GM19025 (cell line): Measurements from ENCODE around the gene MFNG.
"Not testable (repeated sequence)": the region's sequence is repeated elsewhere in the genome, so short reads cannot be mapped to it uniquely, and the experiment has no call there.

Experiments used
- ATAC-seq: cut with Tn5 transposase; IDR thresholded peaks from one replicate; pipeline ENCODE4 v1.9.1; 2021; ENCODE audit warnings: mild to moderate bottlenecking, low read depth, moderate library complexity; ENCODE audit not compliant: unreplicated experiment

MFNG gene

DNA sequence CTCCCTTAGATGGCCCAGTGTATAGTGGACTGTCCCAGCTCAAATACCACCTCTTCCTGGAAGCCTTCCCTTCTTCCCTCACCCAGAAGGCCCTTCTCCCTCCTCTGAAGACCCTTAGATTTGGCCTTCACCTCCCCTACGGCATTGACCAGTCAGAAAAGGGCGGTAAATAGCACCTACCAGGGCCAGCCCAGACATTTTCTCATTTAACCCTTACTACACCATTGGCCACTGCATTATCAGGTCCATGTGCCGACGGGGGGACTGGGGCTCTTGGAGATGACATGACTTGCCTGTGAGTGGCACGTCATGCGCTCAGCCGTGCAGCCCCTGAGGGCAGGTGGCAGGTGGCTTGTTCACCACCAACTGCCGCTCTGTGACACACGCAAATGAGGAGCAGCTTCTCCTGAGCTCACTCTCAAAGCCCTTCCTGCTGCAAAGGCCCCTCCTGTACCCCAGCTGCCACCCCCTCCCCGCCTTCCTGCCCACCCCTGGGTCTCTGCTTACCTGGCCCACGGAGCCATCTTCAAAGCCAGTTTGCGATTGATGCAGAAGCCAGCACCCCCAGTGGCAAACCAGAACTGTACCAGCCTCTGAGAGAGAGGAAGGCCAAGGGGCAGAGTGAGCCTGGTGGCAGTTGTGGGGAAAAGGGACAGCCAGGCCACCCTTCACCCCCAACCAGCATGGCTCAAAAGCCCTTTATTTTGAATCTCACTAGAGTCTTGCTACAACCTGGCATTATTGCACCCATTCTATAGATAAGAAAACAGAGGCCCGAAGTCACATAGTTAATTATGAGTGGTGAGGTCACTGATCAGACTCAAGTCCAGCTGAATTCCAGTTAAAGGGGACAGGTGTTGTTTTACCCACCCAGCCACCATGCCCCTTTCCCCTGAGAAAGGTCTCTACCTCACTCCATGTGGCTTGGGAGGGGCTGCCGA is 9.5 kb downstream of the MFNG start:
- ATAC-seq, result no peak

DNA sequence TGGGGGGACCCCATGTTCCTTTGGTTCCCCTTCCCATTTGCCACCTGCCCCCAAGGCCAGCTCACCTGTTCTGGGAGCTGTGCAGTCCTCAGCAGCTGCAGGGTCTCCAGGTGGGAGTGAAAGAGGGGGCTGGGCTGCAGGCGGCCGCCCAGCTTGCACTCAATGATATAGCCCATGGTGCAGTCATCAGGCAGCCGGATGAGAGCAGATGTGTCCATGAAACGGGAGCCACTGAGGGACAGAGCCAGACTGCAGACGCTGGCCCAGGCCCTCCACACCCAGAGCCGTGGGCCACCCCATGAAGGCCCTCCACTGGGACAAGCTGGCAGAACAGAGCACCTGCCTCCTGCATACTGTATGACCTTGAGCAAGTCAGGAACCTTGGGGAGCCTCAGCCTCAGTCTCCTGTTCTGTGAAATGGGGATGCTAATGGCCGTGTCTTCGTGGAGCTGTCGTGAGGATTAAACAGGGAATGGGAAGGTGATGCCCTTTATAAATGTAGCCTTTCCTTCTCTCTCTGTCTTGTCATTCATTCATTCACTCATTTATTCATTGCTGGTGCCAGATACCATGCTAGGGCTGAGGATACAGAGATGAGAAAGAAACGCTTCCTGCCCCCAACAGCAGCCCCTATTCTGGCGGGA is 11.6 kb downstream of the MFNG start:
- no peak for ATAC-seq

DNA sequence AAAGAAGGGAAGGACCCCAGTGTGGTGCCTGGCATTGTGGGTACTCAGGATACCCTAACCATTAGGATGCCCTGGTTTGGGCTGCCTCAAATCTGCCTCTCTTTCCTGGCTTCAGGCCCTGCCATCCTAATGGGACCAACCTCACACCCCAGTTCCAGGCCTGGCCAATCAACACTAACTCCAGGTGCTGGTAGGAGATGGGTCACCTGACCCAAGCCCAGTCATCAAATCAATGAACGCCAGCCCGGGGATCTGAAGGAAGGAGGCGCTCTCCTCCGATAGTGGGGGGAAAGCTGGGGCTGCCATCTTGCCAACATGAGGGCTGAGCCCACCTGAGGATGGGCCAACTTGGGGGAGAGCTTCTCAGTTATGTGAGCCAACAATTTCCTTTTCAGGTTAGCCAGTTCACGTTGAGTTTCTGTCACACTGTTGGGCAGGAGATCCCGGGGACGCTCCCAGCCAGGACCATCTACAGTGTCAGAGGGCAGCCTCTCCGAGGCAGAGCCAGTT is 12.7 kb downstream of the MFNG start:
- no peak for ATAC-seq

DNA sequence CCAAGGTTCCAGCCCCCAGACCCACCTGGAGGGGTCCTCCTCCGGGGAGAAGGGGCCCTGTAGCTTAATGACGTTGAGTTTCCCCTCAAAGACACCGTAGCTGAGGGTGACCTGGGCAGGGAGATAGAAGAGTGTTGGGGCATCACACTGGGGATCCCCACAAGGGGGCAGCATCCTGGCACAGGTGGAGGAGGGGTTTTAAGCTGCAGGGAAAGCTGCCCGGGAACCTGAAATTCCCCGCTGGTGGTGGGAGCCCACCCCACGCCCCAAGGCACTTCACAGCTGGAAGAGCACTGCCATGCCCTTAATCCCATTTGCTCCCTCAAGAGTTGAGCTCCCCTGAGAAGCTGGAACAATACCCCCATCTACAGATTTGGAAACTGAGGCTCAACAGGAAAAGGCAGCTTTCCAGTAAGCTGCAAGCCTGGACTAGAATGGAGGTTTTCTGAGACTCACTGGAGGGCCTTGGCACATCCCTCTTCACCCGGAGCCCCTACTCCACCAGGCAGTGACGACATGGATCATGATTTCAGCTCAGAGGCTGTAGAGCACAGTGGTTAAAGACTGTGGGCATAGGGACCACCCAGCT is 13.7 kb downstream of the MFNG start:
- ATAC-seq, result no peak

DNA sequence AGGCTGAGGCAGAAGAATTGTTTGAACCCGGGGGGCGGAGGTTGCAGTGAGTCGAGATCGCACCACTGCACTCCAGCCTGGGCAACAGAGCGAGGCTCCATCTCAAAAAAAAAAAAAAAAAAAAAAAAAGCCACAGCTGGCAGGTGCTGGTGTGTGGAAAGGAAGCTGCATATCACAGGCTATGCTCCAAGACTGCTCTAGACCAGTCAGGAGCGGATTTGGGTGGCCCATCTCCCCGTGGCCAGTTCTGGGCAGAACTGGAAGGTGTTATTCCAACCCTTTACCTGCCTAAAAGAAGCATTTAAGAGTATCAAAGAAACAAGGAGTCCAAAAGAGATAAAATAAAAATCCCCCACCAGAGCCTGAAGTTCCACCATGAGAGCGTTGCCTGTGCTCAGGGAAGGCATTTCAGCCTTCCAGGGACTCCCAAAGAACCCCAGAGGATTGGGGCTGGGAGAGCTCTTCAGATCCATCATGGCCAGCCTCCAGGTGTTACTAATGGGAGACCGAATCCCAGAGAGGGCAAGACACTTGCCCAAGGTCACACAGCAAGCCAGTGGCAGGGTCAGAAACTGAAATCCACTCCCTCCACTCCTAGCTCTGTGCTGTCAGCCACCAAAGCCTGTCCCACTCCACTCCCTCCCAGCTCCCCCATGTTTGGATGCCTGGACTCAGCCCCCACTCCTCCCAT is 14.3 kb downstream of the MFNG start:
- no peak for ATAC-seq

DNA sequence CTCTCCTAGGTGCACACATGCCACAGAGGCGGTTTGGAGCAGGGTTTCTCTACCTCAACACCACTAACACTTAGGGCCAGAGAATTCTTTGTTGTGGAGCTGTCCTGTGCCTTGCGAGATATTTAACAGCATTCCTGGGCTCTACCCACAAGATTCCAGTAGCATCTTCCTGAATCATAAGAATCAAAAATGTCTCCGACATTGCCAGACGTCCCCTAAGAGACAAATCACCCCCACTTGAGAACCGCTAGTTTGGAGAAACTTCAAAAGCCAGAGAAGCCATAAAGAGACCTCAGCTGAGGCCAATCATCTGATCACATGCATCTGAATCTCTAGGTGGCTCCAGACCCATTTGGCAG is 16.1 kb downstream of the MFNG start:
- ATAC-seq, result no peak

DNA sequence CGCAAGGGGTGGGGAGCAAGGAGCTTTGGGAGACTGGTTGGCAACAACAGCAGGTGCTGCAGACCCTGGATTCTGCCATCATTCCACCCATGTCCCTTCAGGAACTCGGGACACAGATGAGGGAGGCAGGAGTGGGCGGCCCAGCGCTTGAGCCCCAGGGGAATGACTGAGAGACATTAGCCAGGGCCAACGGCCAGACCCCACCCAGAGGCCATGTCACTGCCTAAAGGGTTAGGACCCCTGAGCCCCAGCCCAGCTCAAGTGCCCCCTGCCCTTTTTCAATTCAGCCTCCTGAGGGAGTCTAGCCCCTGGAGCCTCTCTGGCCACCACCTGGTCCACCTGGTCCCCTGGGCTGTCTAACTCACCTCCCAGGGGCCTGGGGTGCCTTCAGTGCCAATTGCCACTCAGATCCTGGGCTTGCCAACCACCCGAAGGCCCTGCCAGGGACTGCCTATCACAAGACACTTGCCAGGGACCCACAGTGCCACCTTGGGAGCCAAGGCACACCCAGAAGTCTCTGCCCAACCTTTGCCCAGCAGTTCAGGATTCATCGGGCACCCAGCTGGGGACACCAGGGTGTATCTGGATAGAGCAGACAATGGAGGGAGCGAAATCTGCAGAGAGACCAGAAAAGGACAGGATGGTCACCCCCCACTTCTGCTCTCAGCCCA is 16.6 kb downstream of the MFNG start:
- ATAC-seq, result no peak

DNA sequence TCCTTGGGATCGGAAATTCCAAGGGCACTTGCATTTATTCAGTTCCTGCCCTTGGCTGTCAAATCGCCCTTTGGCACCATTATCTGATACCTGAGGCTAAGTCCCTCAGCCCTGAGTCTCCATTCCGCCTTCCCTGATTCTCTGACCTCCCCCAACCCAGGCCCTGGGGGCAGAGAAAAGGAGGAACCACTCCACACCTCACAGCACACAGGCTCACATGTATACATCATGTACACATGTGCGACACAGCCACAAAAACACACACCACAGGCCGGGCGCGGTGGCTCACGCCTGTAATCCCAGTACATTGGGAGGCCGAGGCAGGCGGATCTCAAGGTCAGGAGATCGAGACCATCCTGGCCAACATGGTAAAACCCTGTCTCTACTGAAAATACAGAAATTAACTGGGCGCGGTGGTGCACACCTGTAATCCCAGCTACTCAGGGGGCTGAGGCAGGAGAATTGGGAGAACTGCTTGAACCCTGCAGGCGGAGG is 17.9 kb downstream of the MFNG start:
- ATAC-seq, result not testable (repeated sequence)

DNA sequence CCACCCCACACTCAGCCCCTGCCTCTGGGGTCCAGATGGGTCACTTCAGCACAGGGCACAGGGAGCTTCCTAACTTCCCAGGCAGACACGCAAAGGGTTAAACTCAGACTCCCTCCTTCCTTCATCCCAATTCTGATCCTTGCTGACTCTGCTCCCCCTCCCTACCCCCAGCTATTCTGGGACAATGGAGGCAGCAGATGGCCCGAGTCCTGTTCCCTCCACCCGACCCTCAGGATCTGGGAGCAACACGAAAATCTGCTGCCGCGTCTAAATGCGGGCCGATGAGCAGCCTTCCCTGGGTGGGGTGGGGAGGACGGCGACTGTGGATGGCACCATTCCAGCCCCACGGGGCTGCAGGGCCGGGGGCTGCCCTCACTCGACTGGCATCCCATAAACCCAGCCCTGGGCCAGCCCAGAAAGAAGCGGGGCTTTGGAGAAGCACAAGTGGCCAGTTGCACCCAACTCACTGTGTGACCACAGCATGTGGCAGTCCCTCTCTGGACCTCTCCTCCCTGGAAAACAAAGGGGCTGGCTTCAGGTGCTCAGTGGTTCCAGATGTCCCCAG is 18.7 kb downstream of the MFNG start:
- no peak for ATAC-seq

DNA sequence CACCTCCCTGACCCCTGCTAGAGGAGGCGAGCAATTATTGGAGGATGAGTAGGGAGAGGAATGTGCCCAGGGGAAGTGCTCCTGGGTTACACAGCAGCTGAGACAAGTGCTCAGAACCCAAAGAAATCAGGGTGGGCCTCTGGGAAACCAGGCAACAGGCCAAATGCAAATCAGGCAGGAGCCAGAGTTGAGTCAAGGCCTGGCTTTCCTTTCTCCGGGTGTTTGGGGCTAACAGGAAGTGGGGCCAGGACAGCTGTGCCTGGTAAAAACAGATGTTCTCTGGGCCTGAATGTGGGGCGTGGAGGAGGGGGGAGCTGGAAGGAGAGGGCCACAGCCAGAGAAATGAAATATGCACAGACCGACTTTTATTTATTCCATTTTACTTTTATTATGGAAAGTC is 22.0 kb downstream of the MFNG start:
- ATAC-seq, result no peak

DNA sequence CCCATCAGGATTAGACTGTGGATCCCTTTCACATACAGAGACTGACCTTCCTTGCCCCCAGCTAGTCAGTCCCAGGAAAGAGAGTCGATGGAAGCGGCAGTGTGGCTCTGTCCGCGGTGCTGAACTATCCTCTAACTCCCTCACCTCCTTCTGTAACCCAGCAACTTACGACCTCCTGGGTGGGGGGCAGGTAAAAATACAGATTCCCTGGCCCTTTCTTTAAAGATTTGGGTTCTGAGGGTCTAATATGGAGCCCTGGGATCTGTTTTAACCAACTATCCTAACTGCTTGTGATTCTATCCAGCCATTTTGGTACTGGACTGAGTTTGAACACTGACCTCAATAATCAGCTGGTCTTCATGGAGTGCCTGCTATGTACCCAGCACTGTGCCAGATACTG is 23.2 kb downstream of the MFNG start:
- no peak for ATAC-seq

DNA sequence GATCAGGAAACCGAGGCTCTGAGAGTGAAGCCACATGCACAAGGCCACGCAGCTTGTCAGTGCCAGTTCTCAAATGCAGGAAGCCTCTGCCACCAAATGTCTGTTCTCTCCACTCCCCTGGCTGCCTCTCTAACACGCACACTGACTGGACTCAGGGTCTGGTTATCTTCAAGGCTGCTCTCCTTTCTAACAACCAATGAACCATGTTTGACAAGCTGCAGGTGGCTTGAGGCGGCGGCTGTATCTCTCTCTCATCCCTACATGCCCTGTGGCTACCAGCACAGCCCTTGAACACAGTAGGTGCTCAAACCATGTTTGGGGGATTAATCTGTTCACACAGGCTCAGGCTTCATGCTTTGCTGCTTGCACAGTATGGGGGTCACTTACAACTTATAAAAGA is 23.7 kb downstream of the MFNG start:
- no peak for ATAC-seq

DNA sequence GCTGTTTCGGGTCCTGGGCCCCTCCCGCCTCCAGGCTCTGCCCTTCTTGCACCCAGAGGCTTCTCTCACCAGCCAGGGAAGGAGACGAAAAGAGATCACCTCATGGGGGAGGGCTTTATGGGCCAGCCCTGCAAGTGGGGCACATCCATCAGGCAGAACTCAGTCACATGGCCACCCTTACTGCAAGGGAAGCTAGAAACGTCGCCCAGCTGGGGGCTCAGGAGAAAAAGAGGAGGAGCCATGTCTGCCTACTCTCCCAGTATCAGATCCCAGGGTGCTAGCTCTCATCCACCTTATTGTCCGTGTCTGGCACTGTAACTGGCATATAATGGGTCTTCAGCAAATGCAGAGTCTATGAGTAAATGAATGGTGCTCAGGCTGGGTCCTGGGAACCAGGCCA is 24.2 kb downstream of the MFNG start:
- no peak for ATAC-seq

DNA sequence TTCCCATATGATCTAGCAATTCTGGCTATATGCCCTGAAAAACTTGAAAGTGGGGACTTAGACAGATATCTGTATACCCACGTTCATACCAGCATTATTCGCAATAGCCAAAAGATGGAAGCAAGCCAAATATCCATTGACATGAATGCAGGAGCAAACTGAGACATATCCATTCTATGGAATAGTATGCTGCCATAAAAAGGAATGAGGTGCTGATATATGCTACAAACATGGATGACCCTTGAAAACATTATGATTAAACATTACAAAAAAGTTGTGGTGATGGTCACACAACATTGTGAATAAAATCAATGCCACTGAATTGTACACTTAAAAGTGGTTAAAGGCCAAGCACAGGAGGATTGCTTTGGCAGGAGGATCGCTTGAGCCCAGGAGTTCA is 25.5 kb downstream of the MFNG start:
- no peak for ATAC-seq

DNA sequence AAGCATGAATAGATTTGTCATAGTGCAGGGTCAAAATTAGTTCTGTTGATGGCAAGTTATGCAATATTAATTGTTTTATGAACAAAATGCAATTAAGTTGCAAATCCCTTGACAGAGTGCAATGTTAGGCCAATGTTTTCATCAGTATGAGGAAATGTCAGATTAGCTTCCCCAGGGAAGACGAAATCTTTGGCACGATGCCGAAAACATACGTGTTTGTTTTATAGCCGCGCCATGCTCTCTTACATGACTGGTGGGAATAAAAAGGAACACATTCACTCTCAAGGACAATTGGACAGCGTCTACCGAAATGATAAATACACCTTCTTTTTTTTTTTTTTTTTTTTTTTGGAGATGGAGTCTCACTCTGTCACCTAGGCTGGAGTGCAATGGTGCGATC is 27.0 kb downstream of the MFNG start:
- no peak for ATAC-seq

DNA sequence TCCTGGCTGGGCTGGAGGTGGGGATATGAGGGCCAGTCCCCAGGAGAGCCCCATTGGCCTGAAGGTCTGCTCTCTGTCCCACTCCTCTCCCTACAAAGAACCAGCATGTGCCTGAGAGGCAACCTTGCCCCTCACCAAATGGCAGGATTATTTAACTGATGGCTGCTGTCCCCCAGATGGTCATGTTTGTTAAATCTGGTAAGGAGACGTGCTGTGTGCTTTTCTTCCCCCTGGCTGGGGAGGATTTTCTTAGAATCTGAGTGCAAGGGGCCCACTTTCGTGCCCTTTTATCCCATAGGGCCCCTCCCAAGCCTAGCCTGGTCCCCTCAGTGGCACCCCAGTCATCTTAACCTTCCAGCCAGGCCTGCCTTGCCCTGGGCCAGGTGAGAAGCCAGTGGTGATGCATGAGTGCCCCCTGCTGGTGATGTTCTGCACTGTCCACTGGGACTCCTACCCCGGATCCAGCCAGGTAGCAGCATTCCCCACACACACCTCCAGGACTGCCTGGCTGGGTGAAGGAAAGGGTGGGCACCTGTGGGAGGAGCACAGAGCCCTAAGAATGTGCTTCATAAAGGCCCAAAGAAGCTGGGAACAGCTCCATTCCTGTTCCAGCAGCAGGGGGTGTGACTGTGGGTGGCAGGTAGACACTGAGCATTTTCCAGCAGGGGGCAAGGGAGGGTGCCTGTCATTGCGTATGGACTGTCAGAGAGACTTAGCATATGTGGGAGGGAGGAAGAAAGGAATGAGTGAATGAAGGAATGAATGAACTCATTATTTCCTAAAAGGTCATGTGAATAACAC is 28.9 kb downstream of the MFNG start:
- ATAC-seq, result no peak

DNA sequence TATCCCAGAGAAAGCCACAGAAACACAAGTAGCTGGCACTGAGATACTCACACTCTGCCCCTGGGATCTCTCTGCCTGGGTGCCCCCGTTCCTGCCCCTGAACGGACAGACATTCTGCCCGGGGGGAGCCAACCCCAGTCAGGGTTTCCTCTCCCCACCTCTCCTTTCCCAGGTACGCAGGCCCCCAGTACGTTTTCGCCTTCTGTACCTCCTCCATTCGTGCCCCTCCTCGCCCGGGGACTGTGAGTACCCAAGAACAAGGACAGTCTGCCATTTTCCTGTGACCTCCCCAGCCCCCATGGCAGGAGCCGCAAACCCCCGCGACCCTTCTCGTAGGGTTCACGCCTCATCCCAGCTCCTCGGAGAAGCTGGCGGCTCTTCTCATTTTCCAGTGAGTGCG is 29.8 kb downstream of the MFNG start:
- ATAC-seq, result no peak

DNA sequence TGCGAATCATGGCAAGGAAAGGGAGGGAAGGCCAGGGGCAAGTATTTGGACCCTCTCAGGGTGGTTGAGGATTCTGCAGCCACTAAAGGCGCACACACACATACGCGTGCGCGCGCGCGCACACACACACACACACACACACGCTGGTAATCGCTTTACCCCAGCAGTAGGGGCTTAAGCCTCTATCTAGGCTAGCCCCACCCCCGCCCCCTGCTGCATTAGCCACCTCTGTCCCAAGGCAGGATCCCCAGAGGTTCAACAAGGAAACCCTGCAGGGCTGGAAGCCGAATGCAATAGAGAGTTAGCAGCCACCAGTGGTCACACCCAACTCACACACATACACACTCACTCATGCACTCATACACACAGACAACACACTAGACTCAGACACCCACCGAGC is 30.3 kb downstream of the MFNG start:
- ATAC-seq, result no peak
